ENCODE results near the gene CCL7.

DNA sequence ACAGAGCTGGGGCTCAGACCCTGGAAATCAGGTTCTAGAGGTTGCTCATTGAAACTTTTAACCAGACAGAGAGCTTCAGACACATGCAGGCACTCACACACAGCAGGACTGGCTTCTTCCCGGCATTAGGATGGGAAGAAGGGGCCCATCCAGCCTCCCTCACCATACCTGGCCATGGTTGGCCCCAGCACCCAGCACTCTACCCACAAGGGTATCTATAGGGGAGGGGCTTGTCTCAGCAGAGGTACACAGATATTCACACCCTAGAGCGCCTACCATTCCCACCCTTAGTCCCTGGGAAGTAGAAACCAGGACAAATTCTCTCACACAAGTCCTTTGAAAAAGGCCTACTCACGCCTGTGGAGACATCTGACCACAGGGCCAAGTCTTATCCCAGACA is 35.4 kb upstream of the CCL7 start:
- TF ChIP-seq POLR2A (IDR thresholded peaks at IDR 0.05; ENCODE audit: low read depth, low read length) (no peak), FOS (IDR thresholded peaks at IDR 0.05; ENCODE audit: low read depth, low read length) (no peak), RAD21 (IDR thresholded peaks at IDR 0.05; ENCODE audit: low read length) (no peak), RFX5 (IDR thresholded peaks at IDR 0.05; ENCODE audit: low read depth, low read length) (no peak), MAFK (IDR thresholded peaks at IDR 0.05; ENCODE audit: low read depth, low read length) (no peak), MXI1 (IDR thresholded peaks at IDR 0.05; ENCODE audit: borderline replicate concordance, low read depth, low read length) (no peak)
- TF ChIP-seq, protein P1, sequence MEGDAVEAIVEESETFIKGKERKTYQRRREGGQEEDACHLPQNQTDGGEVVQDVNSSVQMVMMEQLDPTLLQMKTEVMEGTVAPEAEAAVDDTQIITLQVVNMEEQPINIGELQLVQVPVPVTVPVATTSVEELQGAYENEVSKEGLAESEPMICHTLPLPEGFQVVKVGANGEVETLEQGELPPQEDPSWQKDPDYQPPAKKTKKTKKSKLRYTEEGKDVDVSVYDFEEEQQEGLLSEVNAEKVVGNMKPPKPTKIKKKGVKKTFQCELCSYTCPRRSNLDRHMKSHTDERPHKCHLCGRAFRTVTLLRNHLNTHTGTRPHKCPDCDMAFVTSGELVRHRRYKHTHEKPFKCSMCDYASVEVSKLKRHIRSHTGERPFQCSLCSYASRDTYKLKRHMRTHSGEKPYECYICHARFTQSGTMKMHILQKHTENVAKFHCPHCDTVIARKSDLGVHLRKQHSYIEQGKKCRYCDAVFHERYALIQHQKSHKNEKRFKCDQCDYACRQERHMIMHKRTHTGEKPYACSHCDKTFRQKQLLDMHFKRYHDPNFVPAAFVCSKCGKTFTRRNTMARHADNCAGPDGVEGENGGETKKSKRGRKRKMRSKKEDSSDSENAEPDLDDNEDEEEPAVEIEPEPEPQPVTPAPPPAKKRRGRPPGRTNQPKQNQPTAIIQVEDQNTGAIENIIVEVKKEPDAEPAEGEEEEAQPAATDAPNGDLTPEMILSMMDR (conservative IDR thresholded peaks at IDR 0.05; ENCODE audit: low read depth, low read length), result no peak
- TF ChIP-seq, protein P2, sequence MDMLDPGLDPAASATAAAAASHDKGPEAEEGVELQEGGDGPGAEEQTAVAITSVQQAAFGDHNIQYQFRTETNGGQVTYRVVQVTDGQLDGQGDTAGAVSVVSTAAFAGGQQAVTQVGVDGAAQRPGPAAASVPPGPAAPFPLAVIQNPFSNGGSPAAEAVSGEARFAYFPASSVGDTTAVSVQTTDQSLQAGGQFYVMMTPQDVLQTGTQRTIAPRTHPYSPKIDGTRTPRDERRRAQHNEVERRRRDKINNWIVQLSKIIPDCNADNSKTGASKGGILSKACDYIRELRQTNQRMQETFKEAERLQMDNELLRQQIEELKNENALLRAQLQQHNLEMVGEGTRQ (IDR thresholded peaks at IDR 0.05; ENCODE audit: low read depth, low read length), result no peak
